Activated T-cell treated with anti-CD3 and anti-CD28 coated beads, Interleukin-2, amount 50 U/mL, for 72 hours (primary cell): ENCODE data around the gene PDE11A. TPM values are rescaled to one million over a fixed set of nuclear protein-coding genes. Genes with fewer than 3 reads are reported as not detected.

Experiments used
- ATAC-seq, 2 donors: fragments of 150-1000 bp; cut with Tn5 transposase; replicated peaks in 1 of 2; 2 replicates each; pipeline ENCODE4 v1.10.0; 2021; ENCODE audit warnings: moderate library complexity in 2 of 2, mild to moderate bottlenecking in 1 of 2
- DNase-seq, 2 donors: peaks; one replicate each; pipeline ENCODE4 v3.0.0; 2021 to 2022; ENCODE audit warnings: mixed read lengths in 1 of 2
- H3K27ac Mint-ChIP-seq: one replicate; pipeline ENCODE4 v1.8.0; 2022; ENCODE audit warnings: mild to moderate bottlenecking, moderate library complexity, mixed read lengths
- H3K27me3 Mint-ChIP-seq: one replicate; pipeline ENCODE4 v1.8.0; 2022; ENCODE audit warnings: low read depth, mixed read lengths
- H3K36me3 Mint-ChIP-seq, 2 donors: one replicate each; pipeline ENCODE4 v1.8.0; 2022; ENCODE audit warnings: mixed read lengths in 2 of 2, mild to moderate bottlenecking in 1 of 2; ENCODE audit not compliant: insufficient read depth in 2 of 2
- H3K4me1 Mint-ChIP-seq: one replicate; pipeline ENCODE4 v1.8.0; 2022; ENCODE audit warnings: low read depth, mixed read lengths
- H3K4me3 Mint-ChIP-seq, 2 donors: one replicate each; pipeline ENCODE4 v1.8.0; 2022; ENCODE audit warnings: mild to moderate bottlenecking in 2 of 2, mixed read lengths in 2 of 2, moderate library complexity in 2 of 2
- H3K9me3 Mint-ChIP-seq, 2 donors: one replicate each; pipeline ENCODE4 v1.8.0; 2022; ENCODE audit warnings: mixed read lengths in 2 of 2
- total RNA-seq, 2 donors: library from RNA; stranded (reverse); gene quantifications; one replicate each; pipeline ENCODE4 v1.2.3, GENCODE V29; 2022

PDE11A gene
- total RNA-seq, 2 donors from 2014 or later: not detected

DNA sequence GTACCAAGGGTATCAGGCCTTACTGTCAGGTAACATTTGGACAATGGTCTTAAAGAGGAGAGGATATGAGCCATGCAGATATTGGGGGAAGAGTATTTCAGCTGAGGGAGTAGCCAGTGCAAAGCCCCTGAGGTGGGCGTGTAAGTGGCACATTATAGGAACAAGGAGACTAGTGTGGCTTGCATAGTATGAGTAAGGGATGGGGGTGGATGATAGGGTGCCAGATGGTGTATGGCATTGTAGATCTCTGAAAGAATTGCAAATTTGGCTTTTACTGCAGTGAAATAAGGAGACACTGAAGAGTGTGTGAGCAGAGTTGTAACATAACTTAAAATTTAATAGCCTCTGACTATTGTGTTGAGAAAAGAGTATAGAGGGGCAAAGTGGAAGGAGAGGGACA, 244.0 kb downstream of the PDE11A start:
- H3K4me1 Mint-ChIP-seq: no peaks in the 10 kb centered on the region
- DNase-seq: no peak
- H3K27ac Mint-ChIP-seq: no peak overlapping the region
- H3K4me3 Mint-ChIP-seq: no peak overlapping the region
- H3K36me3 Mint-ChIP-seq: no peaks in the 10 kb centered on the region
- no peaks in the 10 kb centered on the region for H3K27me3 Mint-ChIP-seq
- H3K9me3 Mint-ChIP-seq: no peaks in the 10 kb centered on the region
- ATAC-seq: no peak

DNA sequence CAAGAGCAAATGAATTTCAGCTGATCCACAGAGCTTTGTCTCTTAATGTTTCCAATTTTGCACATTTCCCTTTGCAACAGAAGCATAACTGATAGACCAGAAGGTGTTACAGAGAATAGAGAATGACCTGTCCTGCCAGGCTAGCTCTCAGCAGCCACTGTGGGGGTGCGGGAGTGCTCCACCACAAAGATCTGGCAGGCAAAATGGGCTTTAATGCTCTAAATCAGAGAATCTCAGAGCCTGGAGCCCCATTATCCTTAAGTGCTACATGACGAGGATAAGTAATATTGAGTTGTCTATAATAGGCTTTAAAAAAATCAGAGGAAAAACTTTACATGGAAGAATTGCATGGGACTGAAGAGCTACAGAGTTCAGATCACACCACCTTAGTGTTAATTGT, 245.7 kb downstream of the PDE11A start:
- no peaks in the 10 kb centered on the region for H3K36me3 Mint-ChIP-seq
- H3K27ac Mint-ChIP-seq: no peak overlapping the region
- H3K4me1 Mint-ChIP-seq: no peaks in the 10 kb centered on the region
- no peaks in the 10 kb centered on the region for H3K27me3 Mint-ChIP-seq
- no peak overlapping the region for H3K4me3 Mint-ChIP-seq
- ATAC-seq (no peak), DNase-seq (no peak)
- no peaks in the 10 kb centered on the region for H3K9me3 Mint-ChIP-seq

DNA sequence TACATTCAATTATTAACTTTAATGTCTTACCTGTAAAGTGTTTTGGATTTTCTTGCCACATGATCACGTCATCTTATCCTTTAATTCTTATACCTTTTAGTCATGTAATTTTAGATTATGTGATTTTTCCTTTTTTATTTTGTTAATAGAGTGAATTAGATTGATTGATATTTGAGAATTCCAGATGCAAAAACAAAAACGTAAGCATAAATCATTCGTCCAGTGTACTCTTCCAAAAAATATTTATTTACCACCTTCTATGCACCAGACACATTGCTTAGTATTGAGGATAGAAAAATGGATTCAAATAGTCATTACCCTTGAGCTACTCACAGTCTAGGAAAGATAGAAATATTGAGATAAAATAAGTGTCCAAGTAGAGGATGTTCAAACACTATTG, 249.6 kb downstream of the PDE11A start:
- no peaks in the 10 kb centered on the region for H3K27me3 Mint-ChIP-seq
- ATAC-seq (no peak), DNase-seq (no peak)
- H3K36me3 Mint-ChIP-seq: no peaks in the 10 kb centered on the region
- H3K4me1 Mint-ChIP-seq: no peaks in the 10 kb centered on the region
- no peak overlapping the region for H3K4me3 Mint-ChIP-seq
- no peak overlapping the region for H3K27ac Mint-ChIP-seq
- no peaks in the 10 kb centered on the region for H3K9me3 Mint-ChIP-seq

DNA sequence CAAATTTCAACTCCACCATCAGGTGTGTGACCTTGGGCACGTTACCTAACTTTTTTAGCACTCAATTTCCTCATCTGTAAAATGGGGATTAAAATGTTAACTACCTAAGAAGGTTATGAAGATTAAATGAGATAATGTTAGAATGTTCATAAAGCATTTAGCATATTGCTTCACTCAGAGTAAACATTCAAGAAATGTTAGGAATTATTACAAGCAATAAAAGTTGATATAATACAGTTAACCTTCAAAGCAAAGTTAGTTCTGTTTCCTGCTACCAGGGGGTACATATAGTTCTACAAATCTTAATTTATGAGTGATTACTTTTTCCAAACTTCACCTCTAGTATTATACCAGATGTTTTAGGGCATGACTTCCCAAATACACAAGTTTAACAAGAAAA, 254.2 kb downstream of the PDE11A start:
- H3K9me3 Mint-ChIP-seq: no peaks in the 10 kb centered on the region
- no peak for DNase-seq
- H3K4me1 Mint-ChIP-seq: no peaks in the 10 kb centered on the region

DNA sequence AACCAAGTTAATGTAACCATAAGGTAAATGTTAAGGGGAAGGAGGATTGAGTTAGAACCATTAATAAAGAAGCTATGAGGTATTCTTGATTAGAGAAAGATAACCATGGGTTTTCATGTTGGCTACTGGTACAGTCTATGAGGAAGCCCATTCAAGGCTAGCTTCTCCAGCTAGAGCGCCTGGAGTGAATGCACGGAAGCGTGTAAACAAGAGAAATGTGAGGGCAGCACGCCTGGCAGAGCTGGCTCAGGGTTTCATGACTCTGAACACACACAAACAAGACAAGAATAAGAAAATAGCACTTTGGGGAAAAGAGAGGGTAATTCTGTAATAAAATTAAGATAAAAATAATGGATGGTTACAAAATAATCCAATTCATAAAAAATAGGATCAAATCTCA, 255.3 kb downstream of the PDE11A start:
- Mint-ChIP-seq H3K9me3 (no peaks in the 10 kb centered on the region), H3K27me3 (no peaks in the 10 kb centered on the region), H3K27ac (no peak overlapping the region), H3K4me1 (no peaks in the 10 kb centered on the region), H3K4me3 (no peak overlapping the region), H3K36me3 (no peaks in the 10 kb centered on the region)
- DNase-seq (no peak), ATAC-seq (no peak)

More for the DNA sequence above, 254.2 kb downstream of the PDE11A start:
- Mint-ChIP-seq H3K36me3 (no peaks in the 10 kb centered on the region), H3K4me3 (no peak overlapping the region), H3K27ac (no peak overlapping the region), H3K27me3 (no peaks in the 10 kb centered on the region)
- ATAC-seq: no peak

DNA sequence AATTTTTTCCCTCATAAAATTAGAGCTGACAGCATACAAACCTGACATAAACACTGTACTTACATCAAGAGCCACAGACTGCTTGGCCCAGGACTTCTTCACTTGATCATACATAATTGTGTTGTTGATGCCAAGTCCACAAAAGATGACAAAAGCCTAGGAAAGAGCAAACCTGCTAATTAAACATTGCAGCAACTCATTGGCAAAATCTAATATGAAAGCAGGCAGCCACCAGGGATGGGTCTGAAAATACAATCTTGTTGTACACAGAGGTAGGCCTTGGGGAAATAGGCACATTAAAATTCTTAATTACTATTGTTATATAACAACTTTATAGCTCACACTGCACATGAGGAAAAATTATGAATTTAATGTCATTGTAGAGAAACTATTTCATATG, 255.8 kb downstream of the PDE11A start:
- no peak overlapping the region for H3K27ac Mint-ChIP-seq
- H3K27me3 Mint-ChIP-seq: no peaks in the 10 kb centered on the region
- H3K36me3 Mint-ChIP-seq: no peaks in the 10 kb centered on the region
- no peaks in the 10 kb centered on the region for H3K9me3 Mint-ChIP-seq
- DNase-seq (no peak), ATAC-seq (no peak)
- no peaks in the 10 kb centered on the region for H3K4me1 Mint-ChIP-seq
- no peak overlapping the region for H3K4me3 Mint-ChIP-seq

DNA sequence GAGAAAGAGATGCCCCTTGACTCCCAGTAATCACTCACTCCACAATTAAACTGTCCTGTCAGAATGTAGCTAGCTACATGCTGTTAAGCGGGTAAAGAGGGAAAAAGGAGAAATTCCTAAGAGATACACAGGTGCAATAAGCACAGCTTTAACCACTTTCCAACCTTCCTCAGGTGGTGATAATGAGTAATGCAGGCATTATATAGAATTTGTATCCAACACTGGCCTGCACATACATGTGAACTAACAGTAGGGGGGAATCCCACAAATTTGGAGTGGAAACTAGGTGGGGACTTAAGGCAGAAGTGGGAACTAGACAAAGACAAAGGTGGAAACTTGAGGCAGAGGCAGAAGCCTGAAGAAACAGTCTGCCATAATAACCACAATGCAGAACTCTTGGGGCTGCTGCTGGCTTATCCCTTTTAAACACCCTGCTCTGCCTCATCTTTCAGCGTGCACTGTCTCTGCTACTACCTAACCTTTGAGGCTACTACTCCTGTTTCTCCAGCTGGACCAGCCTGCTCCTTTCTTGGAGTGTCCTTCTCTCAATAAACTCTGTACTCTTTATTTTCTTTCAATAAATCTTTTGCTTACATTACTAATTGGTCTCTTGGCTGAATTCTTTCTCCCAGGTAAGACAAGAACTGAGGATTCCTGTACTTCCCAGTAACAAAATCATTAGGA, 259.7 kb downstream of the PDE11A start:
- Mint-ChIP-seq H3K9me3 (no peaks in the 10 kb centered on the region), H3K4me1 (no peaks in the 10 kb centered on the region), H3K4me3 (no peak overlapping the region), H3K27me3 (peaks cover 13% of the 10 kb centered on the region), H3K36me3 (no peaks in the 10 kb centered on the region), H3K27ac (no peak overlapping the region)
- DNase-seq (no peak), ATAC-seq (no peak)

DNA sequence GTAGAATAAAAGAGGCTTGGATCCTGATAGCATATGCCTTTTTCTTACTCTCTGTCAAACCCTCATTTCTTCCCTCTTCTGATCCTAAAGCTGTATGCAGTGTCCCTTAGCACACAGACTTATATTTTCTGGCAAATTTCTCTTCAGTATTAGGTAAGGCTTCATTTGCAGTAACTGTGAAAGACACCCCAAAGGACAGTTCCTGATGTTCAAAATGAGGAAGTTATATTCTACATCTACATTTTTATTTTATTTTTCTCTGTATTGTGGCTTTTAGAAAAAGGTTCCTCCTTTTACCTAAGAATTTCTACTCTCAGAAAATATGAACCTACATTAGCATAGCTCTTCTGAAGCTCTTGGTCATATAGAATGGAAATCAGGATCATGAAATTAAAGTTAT, 261.7 kb downstream of the PDE11A start:
- H3K9me3 Mint-ChIP-seq: no peaks in the 10 kb centered on the region
- peaks cover 13% of the 10 kb centered on the region for H3K27me3 Mint-ChIP-seq
- H3K4me3 Mint-ChIP-seq: no peak overlapping the region
- no peaks in the 10 kb centered on the region for H3K36me3 Mint-ChIP-seq
- ATAC-seq: no peak
- H3K27ac Mint-ChIP-seq: no peak overlapping the region
- H3K4me1 Mint-ChIP-seq: no peaks in the 10 kb centered on the region
- no peak for DNase-seq

DNA sequence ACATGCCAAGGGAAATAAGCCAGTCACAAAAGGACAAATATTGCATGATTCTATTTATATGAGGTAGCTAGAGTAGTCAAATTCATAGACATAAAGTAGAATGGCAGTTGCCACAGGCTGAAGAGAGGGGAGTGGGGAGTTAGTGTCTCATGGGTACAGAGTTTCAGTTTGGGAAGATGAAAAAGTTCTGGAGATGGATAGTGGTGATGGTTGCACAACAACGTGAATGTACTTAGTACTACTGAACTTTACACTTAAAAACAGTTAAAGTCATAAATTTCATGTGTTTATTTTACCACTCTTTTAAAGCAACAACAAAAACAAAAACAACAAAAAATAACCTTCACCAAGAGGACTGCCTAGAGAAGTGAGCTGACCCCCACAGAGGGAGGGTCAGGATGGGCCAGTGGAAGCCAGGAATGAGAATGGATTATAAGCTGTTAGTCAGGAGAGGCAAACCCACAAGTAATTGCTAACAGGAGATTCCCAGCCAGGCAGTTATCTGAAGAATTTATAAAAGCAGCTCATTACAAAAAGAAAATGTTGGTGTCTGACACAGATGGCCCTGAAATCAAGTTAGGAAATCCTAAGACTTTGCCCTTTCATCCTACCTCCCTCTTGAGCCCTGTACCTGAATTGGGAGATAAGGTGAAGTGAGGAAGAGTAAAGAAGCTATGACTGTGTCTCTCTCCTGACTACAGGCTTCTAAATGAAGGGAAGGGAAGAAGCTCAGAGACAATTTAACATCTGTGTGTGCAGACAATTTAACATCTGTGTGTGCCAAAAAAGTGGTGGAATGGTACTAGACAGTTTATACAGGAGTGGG, 263.4 kb downstream of the PDE11A start:
- no peak overlapping the region for H3K27ac Mint-ChIP-seq
- peaks cover 0 to 4% of the 10 kb centered on the region in 2 donors for H3K9me3 Mint-ChIP-seq
- H3K36me3 Mint-ChIP-seq: no peaks in the 10 kb centered on the region
- peaks cover 13% of the 10 kb centered on the region for H3K27me3 Mint-ChIP-seq
- ATAC-seq: no peak
- no peaks in the 10 kb centered on the region for H3K4me1 Mint-ChIP-seq
- H3K4me3 Mint-ChIP-seq: no peak overlapping the region
- DNase-seq: no peak

DNA sequence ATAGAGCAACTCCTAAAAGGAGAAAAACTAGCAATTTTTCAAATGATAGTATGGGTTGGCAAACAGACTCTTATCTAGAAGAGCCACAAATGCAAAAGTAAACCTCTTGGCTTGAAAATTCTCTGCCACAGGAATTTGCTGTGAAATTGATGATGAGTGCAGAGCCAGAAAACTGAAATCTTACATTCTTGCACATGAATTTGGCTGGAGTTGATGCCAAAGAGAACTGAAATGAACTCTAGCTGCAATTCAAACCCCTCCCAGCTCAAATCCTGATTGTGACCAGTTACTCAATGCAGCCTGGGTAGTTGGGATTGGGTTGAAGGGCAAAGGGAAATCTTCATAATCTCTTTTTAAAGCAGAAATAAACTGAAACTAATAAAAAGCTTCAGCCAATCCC, 266.6 kb downstream of the PDE11A start:
- Mint-ChIP-seq H3K36me3 (no peaks in the 10 kb centered on the region), H3K9me3 (peaks cover 0 to 4% of the 10 kb centered on the region in 2 donors), H3K27ac (no peak overlapping the region), H3K4me1 (no peaks in the 10 kb centered on the region), H3K27me3 (peaks cover 13% of the 10 kb centered on the region), H3K4me3 (no peak overlapping the region)
- DNase-seq (no peak), ATAC-seq (no peak)

DNA sequence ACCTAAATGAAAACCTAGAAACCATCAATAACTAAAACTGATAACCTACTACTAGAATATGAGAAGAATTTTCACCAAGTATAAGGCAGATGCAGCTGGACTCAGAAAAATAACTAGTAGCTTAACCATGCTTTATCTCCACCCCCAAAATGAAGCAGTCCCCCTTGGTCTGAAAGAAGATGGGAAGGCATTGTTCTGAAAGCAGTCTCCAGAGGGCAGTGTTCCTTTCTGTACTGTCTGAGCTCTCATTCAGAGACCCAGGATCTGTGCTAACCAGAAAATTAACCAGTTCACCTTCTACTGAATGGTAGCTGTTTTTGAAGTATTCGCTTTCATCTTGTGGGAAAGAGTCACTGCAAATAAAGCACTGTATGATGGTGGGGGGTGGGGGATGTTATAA, 273.0 kb downstream of the PDE11A start:
- H3K27ac Mint-ChIP-seq: no peak overlapping the region
- H3K4me3 Mint-ChIP-seq: no peak overlapping the region
- ATAC-seq (no peak), DNase-seq (no peak)
- H3K36me3 Mint-ChIP-seq: no peaks in the 10 kb centered on the region
- no peaks in the 10 kb centered on the region for H3K9me3 Mint-ChIP-seq
- H3K27me3 Mint-ChIP-seq: peaks cover 6% of the 10 kb centered on the region
- H3K4me1 Mint-ChIP-seq: no peaks in the 10 kb centered on the region

DNA sequence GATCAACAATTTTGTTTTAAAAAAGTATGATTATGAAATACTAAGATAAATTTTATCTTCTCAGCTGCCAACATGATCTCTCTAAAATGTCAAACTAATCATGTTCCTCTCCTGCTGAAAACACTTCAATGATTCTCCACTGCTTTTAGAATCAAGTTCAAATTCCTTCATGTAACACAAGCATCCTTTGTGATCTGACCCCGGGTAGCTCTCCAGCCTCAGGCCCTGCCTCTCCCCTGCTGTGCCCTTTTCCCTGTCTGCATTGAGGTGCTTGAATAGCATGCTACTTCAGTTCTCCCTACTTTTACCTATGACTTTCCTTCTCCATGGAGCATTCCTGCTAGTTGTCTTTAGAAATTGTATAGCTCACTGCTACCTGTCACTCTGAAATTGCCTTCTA, 274.8 kb downstream of the PDE11A start:
- Mint-ChIP-seq H3K27ac (no peak overlapping the region), H3K36me3 (no peaks in the 10 kb centered on the region), H3K9me3 (no peaks in the 10 kb centered on the region), H3K4me1 (no peaks in the 10 kb centered on the region), H3K27me3 (peaks cover 6% of the 10 kb centered on the region), H3K4me3 (no peak overlapping the region)
- no peak for ATAC-seq
- no peak for DNase-seq

DNA sequence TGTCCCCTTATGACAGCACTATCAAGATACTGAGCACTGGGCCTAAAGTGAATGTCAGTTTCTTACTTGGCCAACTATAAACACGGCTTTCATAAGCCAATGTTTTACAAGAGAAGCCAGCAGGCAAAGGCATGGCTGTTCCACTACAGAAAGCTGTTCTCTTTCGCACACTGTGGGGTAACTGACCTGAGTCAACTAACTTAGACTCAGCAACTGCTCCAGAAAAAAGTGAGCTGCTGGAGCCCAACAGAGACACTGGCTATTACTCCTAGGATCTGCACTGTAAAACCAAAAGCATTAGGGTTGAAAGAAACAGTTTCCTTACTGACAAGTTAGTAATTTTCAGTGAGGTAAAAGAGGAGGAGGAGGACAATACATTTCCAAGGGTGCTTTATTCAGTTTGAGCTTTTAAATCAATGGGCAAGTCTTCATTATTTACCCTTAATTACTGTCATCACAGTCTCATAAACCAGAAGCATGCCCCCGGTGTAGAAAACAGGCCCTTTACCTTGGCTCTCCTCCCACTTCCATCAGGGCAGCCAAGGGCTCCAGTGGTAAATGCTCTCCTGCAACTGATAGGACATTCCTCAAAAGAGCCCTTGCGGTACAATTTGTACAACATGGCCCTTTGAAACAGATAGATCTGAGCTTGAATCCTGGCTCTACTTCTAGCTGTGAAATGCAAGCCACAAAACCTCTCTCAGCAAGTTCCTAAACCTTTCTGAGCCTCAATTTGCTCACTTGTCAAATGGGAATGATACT, 275.7 kb downstream of the PDE11A start:
- Mint-ChIP-seq H3K4me1 (no peaks in the 10 kb centered on the region), H3K4me3 (no peak overlapping the region), H3K27me3 (peaks cover 6% of the 10 kb centered on the region), H3K27ac (no peak overlapping the region), H3K36me3 (no peaks in the 10 kb centered on the region), H3K9me3 (no peaks in the 10 kb centered on the region)
- no peak for ATAC-seq
- no peak for DNase-seq
